ENCODE data around the gene KLHL3.

KLHL3 gene

DNA sequence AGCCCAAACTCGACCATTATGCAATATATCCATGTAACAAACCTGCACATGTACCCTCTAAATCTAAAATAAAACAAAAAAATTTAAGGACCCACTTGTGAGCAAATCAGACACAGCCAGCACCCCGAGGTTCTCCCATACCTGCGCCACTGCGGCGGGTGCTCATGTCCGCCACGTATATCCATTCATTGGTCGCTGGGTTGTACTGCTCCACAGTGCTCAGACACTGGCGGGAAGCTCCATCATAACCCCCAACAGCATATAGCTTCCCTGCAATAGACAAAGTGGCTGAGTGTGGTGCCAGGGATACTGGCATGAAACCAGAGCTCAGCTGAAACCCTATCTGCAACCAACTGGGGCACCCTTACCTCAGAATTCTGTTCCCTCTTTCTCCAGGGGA is 102.0 kb downstream of the KLHL3 start:
- no peak for DNase-seq (ENCODE audit: low read depth in 3 of 3)

DNA sequence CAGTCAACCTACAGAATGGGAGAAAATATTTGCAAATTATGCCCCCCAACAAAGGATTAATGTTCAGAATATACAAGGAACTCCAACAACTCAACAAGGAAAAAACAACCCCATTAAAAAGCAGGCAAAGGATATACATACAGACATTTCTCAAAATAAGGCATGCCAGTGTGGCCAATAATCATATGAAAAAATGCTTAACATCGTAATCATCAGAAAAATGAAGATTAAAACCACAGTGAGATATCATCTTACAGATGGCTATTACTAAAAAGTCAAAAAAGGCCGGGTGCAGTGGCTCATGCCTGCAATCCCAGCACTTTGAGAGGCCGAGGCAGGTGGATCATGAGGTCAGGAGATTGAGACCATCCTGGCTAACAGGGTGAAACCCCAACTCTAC is 103.2 kb downstream of the KLHL3 start:
- DNase-seq (ENCODE audit: low read depth in 3 of 3), result no peak

DNA sequence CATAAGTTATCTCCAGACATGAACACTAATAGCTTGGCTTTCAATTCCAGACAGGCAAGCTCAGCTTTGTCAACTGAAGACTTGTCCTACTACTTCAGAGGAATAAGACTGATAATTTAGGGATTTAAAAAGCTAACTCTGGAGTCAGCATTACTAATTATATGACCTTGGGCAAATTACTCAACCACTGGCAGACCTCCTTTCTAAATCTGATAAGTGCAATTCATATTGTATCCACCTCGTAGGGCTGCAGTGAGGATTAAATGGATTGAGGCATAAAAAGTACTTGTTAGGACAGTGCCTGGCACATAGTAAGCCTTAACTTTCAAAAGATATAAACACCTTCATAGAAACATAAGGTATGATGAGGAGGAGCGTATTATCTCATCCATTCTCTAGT is 104.4 kb downstream of the KLHL3 start:
- no peak for DNase-seq (ENCODE audit: low read depth in 3 of 3)

DNA sequence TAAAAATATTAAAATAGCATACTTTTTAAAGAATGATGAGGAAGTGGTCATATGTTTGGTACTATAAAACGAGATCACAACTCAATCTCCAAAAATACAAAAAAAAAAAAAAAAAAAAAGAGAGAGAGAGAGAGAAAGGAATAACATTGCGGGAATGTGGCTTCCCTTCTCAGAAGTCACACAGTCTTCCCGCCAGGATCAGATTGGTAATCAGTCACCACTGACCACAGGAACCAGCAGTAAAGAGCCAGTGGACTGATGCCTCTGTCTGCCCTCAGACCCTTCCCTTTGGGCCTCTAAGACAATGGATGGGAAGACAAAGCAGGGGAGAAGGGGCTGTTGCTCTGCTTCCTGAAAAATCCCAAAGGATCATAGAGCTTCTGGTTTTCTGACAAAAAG is 104.9 kb downstream of the KLHL3 start:
- no peak for DNase-seq (ENCODE audit: low read depth in 3 of 3)

DNA sequence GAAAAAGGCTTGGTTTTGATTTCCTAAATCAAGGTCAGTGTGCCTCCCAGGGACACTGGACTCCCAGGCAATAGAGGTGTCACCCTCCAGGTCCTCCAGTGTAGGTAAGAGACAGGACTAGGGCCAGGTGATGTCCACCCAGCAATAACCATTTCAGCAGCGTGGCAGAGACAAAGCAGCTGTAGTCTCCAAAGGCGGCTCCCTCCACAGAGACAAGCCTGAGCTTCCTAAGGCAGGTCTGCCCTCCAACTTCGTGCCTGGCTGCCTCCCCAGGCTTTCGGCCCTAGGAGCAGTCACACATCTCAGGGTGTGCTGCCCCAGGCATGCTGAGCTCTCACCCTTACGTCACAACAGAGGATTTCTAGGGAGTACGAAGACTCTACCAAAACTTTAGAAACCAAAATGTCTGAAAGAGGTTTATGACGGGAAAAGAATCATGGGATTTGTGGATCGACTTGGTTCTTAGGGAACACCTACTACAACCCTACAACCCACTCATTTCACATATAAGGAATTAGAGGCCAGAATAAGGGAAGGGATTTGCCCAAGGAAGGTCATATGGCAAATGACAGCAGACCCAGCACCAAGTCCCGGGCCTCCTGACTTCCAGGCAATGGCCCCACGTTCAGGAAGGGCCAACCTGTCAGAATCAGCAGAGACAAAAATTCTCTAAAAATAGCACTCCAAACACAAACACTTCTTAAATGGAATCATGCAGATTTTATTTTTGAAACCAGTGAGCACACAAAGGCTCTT is 105.5 kb downstream of the KLHL3 start:
- no peak for DNase-seq (ENCODE audit: low read depth in 3 of 3)

DNA sequence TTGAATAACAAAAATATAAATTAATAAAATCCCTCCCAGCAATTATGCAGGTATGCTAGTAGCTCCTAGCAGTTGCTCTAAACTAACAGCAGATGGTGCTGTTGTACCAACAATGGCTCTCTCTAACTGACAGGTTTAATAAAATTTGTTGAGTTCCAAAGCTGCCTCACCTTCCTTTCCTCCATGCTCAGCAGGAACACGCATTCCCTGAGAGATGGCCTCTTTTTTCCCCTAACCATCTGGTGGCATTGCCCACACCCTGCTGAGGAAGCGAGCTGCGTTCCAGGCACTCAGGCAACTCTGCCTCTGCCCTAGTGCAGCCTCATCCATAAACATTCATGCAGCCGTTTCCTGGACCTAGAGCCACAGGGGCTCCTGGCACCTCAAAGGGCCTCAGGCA is 106.2 kb downstream of the KLHL3 start:
- DNase-seq (ENCODE audit: low read depth in 3 of 3), result peak in 1 of 3 experiments; percentile 6

DNA sequence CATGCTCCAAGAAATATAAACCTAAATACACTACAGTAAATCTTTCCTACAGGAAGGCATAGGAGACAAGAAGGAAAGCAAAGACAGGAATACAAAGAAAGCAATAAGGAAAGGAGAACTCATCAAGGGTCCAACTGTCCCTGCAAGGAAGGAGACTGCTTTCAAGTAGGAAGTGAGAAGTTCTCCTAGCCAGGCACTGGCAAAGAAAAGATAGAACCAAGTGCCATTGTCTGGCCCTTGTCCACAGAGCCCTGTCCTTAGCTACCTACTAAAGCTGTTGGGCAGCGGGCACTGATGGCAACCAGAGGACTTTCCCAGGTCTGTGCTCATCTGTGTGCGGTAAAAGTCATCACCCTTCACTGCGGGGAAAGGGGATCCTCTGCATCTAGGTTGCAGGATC is 108.2 kb downstream of the KLHL3 start:
- no peak for DNase-seq (ENCODE audit: low read depth in 3 of 3)

DNA sequence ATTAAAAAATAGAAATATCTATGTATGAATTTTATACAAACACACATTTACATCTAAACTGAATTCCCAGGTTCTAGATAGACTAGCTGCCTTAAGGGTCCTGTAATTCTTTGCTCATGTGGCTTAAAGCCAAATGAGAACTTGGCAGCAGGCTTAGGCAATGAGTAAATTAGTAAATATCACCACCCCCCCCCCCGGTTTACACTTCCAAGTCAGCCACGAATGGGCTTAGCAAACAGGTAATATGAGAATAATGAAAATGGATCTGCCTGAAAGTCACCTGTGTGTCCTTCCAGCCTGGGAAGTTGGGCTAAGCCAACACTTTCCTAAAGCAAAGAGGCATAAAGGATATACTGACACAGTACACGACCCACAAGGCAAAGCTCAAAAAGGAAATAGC is 108.6 kb downstream of the KLHL3 start:
- DNase-seq (ENCODE audit: low read depth in 3 of 3), result no peak

DNA sequence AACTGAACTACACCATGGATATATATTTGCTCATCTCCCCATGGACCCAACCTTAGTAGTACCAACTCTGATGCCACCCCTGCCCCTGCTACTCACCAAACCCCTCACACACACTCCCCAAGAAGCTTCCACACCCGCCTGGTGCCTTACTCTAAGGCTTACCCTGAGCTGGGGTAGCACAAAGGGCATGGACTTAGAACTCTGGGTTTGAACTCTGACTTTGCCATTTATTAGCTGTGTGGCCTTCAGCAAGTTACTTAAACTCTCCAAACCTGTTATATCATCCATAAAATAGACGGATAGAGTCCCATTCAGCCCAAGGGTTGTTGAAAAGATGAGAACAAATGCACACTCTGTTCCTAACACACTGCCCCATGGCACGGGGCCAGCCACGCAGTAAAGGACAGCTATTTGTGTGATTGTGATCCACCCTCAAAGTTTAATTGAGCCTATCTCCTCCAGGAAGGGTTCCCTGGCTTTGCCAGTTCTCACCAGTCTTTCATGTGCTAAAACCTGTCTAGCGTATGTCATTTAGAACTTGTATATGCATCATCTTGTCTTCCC is 111.0 kb downstream of the KLHL3 start:
- no peak for DNase-seq (ENCODE audit: low read depth in 3 of 3)

DNA sequence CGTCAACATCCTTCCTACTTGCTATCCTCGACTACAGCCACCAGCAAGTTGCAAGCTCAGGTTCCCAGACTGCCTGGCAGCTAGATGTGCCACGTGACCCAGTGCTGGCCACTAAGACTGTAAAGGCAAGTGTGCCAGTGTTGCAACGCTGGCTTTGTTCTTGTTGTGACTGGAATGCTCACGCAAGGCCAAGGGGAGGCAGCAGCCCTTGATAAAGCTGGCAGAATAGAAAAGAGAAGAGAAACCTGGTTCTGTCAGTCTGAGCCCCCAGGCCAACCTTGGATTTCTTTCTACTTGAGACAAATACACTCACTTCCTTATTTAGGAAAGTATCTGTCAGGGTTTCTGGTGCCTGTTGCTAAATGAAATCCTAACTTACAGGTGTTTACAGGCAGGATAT is 113.0 kb downstream of the KLHL3 start:
- DNase-seq (ENCODE audit: low read depth in 3 of 3), result no peak

DNA sequence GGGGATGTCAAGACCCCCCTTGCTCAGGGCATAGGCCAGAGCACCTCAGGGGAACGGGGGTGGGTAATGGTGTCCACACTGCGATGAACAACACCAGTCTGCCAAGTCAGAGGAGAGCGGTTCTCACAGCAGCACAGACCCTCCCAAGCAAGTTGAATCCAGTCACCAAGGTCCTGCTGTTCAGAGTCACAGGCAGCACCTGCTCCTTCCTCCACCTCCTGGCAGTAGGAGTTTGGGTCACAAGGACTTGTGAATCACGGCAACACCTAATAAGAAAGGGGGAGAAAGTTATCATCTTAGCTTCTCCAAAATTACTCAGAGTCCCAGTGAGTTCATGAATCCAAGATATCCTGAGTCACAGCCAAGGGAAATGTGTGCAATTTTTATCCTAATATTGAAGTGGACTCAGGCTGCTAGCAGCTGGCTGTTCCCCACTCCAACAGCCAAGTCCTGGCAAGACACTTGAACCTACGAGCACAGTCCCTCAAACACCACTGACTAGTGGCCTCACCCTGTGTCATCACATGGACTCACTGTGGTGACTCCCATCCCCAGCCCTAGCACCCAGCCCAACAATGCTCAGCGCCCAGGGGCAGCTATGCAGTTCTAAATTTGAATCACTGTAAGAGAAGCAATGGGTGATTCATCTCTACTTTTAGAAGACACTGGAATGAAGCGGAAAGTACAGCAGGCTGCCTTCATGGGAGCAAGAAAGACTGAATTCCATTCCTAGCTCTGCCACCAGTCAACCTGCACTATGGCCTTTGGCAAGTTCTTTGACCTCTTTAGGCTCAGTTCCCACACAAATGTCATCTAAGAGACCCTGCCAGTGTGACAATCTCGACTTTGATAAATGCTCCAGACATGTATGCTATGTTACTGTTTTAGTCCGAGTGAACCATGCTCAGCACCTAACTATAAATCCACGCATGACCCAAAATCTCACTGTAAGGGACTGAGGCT is 113.7 kb downstream of the KLHL3 start:
- no peak for DNase-seq (ENCODE audit: low read depth in 3 of 3)

DNA sequence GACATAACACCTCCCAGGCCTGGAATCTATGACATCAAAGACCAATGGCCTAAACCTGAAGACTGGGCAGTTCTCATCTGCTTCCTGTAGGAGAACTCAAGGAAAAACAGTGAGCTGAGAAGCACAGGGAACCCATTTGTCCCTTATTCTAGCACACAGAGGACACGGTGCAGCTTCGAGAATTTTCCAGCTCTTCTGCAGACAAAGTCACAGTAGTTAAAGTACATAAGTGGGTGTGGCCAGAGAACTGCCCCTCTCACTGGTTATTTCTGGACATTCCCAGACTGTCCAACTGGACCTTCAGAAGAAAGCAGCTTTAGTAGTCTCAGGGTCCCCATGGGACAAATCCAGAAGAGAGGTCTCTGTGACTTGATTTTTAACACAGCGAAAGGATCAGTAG is 114.6 kb downstream of the KLHL3 start:
- no peak for DNase-seq (ENCODE audit: low read depth in 3 of 3)

DNA sequence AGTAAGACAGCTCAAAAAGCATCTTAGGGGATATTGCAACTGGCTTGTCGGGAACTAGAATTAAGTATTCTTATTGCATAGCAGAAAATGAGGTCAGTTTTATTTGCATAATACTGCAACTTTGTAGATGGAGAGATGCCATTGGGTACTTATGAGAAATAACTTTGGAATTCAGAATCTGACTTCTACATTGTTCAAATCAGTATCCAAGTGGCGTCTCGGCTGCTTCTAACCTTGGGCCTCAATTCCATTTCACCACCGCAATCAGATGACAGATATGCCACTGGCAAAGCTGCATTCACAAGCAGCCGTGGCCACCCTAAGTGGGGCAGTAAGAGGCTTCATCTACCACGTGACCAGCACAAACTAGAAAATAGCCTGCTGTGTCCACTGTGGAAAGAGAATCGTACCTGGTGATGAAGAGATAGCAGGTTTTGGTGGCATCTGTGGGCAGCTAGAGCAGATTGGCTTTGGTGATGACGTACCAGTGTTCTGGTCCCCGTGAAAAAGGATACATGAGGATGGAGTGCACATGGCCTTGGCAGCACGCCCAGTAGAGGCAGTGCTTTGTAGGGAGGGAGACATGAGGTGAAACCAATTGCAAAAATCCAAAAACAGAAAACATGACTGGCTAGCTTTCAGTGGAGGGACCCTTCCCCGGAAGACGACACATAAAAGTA is 116.6 kb downstream of the KLHL3 start:
- DNase-seq (ENCODE audit: low read depth in 3 of 3), result no peak

DNA sequence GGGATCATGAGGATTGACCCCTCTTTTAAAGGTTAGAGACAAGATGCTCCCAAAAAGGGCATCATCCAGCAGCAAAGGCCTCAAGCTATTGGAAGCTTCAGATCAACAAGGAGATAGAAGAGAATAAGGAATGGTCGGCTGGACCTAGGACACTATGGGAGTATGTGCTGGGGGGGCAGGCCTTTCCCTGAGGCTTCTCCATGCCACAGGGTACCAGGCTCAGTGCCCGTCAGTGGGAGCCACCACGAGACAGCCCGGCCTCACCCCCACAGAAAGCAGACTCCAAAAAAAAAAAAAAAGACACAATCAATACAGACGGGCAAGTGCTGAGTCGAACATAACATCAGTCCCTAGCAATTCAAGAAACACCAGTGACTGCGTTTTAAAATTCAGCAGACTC is 117.4 kb downstream of the KLHL3 start:
- no peak for DNase-seq (ENCODE audit: low read depth in 3 of 3)

DNA sequence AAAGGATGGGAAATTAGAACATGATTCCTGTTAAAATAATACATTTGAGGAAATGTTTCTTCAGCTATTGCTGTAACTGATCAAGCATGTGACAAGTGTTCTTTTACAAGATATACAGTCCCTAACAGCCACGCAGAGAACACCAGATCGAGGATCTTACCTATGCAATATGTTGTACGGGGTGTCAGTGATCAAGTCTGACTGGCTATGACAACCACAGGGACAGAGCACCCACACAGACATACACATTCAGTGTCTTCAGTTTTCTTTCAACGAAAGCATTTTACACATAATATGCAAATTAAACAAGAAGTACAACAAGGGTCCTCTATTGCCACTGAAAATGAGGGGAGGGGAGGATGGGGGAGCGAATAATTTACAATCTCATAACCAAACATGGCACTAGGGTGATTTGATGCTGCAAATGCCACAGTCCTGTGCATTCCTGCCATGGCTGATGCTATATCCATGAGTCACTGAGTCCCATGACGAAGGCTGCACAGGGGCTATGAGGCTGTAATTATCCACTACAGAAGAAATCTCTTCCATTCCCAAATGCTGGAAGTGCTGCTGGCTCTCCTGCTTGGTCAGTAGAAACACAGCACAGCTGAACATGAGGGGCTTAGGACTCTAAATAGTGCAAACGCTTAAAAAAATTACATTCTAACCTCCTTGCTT is 118.2 kb downstream of the KLHL3 start:
- no peak for DNase-seq (ENCODE audit: low read depth in 3 of 3)

DNA sequence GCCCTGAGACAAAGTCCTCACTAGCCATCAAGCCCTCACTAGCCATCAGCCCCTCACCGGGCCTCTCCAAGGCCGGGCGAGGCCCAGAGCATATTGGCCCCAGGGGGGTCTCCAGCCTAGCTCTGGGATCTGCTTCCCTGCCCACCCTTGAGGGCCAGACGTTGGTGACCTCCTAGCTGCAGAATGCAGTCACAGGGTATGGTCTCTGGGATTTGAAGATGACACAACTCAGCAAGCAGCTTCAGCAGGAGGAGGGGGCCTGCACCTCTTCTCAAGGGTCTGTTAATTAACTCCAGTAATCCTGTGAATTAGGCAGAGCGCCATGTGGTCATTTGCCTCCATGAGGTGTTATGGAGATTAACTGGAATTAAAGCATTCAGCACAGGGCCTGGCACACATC is 119.8 kb downstream of the KLHL3 start:
- no peak for DNase-seq (ENCODE audit: low read depth in 3 of 3)

DNA sequence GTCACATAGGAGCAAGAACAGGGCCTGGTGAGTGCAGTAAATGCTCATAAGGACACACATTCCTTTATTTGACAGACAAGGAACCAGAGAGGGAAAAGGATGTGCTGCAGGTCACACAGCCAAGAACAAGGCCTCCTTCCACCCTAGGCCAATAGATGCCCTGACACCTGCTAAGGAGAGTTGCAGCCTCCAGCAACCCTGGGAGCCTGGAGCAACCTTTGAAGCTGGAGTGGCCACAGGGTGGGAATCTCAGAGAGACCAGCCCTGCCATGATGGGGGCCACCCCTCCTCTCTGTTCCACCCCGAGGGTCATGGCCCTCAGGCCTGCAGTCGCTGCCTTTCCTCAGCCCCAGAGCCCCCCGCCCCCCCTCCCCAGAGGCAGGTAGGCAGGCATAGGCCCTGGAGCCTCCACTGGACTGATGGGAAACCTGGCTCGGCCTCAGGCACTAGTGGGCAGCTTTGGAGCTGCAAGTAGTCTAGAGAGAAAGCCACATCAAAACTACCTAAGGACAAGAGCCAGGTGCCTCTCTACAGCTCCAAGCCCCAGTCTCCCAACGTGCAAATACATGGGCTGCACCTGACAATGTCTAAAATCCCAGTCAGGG is 120.6 kb downstream of the KLHL3 start:
- no peak for DNase-seq (ENCODE audit: low read depth in 3 of 3)

DNA sequence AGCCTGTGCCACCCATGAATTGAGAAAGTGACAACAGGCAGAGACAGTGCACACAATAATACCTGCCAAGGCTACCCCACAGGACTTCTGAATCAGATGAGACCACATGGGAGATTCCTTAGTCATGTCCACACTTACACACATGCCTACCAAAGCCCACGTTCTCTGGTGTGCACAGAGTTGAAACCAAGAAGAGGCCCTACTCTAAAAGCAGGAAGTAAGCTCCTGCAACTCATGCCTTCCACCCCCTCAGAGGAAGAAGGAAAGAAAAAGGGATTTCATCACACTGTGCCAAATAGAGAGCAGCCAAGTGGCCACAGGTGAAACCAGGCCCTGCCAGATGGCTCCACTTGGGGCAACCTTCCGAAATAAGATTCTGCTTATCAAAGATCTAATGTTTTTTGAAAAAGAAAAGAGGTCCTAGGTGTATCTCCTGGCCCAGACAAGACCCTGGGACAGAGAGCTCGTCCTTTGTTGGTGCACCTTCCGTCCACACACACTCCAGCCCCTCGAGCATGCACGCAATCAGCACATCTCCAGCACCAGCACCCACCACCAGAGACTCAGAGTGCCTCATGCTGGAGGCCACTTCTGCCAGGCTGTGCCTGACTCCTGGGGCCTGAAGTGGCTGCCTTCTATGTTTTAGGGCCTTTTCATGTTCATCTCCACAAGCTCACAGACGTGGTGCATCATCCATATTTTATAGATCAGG is 122.2 kb downstream of the KLHL3 start:
- no peak for DNase-seq (ENCODE audit: low read depth in 3 of 3)

DNA sequence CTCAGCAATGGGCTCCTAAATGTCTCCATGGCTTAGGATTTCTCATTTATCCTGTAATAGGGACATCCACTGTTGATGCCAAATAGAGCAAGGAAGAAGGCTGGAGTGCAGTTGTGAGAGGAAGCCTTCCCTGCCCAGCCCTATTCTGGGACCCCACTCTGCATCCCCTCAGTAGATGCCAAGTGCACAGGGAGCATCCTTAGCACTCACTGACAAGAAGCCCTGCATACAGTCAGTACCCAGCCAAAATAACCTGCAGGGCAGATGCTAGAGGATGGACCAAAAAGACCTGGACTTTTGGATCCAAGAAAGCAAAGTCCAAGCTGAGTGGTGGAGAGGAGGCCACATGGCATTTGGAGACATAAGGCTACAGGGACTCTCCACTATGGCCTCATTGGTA is 123.3 kb downstream of the KLHL3 start:
- DNase-seq (ENCODE audit: low read depth in 3 of 3), result no peak

DNA sequence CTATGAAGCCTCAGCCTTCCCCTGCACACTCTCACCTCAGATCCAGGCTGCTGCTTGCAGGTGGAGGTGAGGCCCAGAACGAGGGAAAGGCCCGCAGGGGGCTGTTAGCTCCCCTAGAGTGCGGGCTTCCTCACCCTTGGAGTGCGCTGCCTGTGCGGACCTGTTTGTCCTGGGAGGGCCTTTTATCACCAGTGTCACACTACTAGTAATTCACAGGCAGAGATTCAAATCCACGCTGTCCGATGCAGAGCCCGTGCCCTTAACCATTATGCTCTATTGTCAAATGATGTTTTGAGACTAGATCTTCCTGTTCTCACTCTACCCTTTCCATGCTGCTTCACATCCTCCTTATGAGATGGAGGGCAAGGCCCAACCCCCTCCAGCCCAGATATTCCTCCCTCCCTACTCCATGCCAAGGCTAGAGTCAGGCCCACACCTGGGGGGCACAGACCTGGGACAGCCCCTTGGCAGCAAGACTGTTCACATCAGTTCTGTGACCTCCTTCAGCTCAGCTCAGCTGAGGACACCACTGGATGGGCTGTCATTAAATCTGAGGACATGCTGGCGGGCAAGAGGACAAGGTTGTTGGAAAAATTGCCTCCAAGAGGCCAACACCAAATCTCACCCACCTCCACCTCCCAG is 124.0 kb downstream of the KLHL3 start:
- DNase-seq (ENCODE audit: low read depth in 3 of 3), result no peak

All from stimulated activated CD4-positive, alpha-beta T cell treated with anti-CD3 and anti-CD28 coated beads, TNF-alpha, amount 100 ng/mL, for 24 hours (primary cell).